NCI-H446 (cell line): ENCODE measurements around the gene DUX4.
"Not testable (repeated sequence)": the region's sequence is repeated elsewhere in the genome, so short reads cannot be mapped to it uniquely, and the experiment has no call there.

Experiments
- DNase-seq, 2 experiments: peaks; one replicate each; lab custom pipeline; 2025; lab: John Stamatoyannopoulos, UW

The DUX4 gene

DNA sequence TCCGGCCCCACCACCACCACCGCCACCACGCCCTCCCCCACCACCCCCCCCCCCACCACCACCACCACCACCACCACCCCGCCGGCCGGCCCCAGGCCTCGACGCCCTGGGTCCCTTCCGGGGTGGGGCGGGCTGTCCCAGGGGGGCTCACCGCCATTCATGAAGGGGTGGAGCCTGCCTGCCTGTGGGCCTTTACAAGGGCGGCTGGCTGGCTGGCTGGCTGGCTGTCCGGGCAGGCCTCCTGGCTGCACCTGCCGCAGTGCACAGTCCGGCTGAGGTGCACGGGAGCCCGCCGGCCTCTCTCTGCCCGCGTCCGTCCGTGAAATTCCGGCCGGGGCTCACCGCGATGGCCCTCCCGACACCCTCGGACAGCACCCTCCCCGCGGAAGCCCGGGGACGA, at the start of gene DUX4:
Gene DUX4 (plus strand): TSS at position 347 of the 400 bp plus-strand sequence. CDS start 0 bp downstream, at position 347.
- DNase-seq = not testable (repeated sequence)

GRCh38 chr4:190175436-190175835, 1.9 kb downstream of the DUX4 start:
- not testable (repeated sequence) for DNase-seq

DNA sequence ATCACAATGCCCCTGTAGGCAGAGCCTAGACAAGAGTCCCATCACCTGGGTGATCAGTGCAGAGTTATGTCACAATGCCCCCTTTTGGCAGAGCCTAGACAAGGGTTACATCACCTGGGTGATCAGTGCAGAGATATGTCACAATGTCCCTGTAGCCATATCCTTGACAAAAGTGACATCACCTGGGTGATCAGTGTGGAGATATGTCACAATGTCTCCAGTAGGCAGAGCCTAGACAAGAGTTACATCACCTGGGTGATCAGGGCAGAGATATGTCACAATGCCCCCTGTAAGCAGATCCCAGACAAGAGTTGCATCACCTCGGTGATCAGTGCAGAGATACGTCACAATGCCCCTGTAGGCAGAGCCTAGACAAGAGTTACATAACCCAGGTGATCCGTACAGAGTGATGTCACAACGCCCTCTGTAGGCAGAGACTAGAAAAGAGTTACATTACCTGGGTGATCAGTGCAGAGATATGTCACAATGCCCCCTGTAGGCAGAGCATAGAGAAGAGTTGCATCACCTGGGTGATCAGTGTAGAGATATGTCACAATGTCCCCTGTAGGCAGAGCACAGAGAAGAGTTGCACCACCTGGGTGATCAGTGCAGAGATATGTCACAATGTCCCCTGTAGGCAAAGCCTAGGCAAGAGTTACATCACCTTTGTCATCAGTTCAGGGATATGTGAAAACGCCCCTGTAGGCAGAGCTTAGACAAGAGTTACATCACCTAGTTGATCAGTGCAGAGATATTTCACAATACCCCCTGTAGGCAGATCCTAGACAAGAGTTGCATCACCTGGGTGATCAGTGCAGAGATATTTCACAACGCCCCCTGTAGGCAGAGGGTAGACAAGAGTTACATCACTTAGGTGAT, 4.4 kb downstream of the DUX4 start:
- not testable (repeated sequence) for DNase-seq

DNA sequence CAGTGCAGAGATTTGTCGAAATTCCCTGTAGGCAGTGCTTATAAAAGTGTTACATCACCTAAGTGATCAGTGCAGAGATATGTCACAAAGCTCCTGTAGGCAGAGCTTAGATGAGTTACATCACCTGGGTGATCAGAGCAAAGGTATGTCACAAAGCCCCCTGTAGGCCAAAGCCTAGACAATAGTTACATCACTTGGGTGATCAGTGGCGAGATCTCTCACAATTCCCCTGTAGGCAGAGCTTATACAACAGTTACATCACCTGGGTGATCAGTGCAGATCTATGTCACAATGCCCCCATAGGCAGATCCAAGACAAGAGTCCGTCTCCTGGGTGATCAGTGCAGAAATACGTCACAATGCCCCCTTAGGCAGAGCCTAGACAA, 5.0 kb downstream of the DUX4 start:
- not testable (repeated sequence) for DNase-seq

DNA sequence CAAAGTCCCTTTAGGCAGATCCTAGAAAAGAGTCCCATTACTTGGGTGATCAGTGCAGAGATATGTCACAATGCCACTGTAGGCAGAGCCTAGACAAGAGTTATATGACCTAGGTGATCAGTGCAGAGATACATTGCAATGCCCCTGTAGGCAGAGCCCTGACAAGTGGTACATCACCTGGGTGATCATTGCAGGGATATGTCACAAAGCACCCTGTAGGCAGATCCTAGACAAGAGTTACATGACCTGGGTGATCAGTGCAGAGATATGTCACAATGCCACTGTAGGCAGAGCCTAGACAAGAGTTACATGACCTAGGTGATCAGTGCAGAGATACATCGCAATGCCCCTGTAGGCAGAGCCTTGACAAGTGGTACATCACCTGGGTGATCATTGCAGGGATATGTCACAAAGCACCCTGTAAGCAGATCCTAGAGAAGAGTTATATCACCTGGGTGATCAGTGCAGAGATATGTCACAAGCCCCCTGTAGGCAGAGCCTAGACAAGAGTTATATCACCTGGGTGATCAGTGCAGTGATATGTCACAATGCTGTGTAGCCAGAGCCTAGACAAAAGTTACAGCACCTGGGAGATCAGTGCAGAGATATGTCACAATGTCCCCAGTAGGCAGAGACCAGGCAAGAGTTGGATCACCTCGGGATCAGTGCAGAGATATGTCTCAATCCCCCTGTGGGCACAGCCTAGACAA, 5.6 kb downstream of the DUX4 start:
- DNase-seq = not testable (repeated sequence)

- not testable (repeated sequence) for DNase-seq
Observed at GRCh38 chr4:190179740-190180094, 6.1 kb downstream of the DUX4 start.

GRCh38 chr4:190180947-190181346, 7.4 kb downstream of the DUX4 start:
- DNase-seq = not testable (repeated sequence)

GRCh38 chr4:190181481-190182100, 8.0 kb downstream of the DUX4 start:
- DNase-seq = not testable (repeated sequence)

- DNase-seq = not testable (repeated sequence)
Observed at GRCh38 chr4:190203510-190203909, 29.9 kb downstream of the DUX4 start.
